GM12878 (cell line): Measurements from ENCODE around the gene ENG. TPM values are rescaled to one million over a fixed set of nuclear protein-coding genes. Genes with fewer than 3 reads are reported as not detected.

Experiments used
- ATAC-seq: fragments of 200-7000 bp; cut with Tn5 transposase; 3 replicates; pipeline ENCODE4 v1.9.1; 2020; ENCODE audit warnings: mild to moderate bottlenecking, moderate library complexity
- BruUV-seq: library from RNA; stranded (reverse); fragments of 400-500 nt; replicated peaks from 2 replicates; lab custom pipeline; 2021; lab: Mats Ljungman, UMichigan
- CTCF ChIA-PET: fragments of 300-600 bp; sonication (Branson Sonifier 250); formaldehyde crosslinking; extraction: SDS; loops from one replicate; lab custom pipeline; 2021; ENCODE audit warnings: inconsistent platforms; lab: Yijun Ruan, JAX
- POLR2A ChIA-PET: fragments of 350-600 bp; formaldehyde crosslinking; extraction: SDS; loops from one replicate; lab custom pipeline; 2021; ENCODE audit warnings: inconsistent platforms; lab: Charles Lee
- RAD21 ChIA-PET: fragments of 300-600 bp; sonication (Branson Sonifier 250); formaldehyde crosslinking; loops from one replicate; lab custom pipeline; 2023; ENCODE audit warnings: antibody characterized with exemption; ENCODE audit not compliant: unreplicated experiment; lab: Charles Lee
- SMC1A ChIA-PET: fragments of 300-600 bp; sonication (Branson Sonifier 250); formaldehyde crosslinking; loops from one replicate; lab custom pipeline; 2023; ENCODE audit not compliant: unreplicated experiment, uncharacterized antibody; lab: Charles Lee
- DNase-seq: peaks from one replicate; pipeline ENCODE4 v3.0.0-alpha.2; 2011; ENCODE audit warnings: low read depth, low spot score
- FAIRE-seq: peaks from 3 replicates; lab custom pipeline; 2011; peaks lifted over from hg19 to GRCh38; lab: Jason Lieb, UNC
- H2AFZ ChIP-seq: 2 replicates; pipeline ENCODE4 v1.6.0; 2011; ENCODE audit warnings: low read depth, low read length, control low read depth; ENCODE audit not compliant: control insufficient read depth
- H3K27ac ChIP-seq: 2 replicates; pipeline ENCODE4 v1.5.1; 2011; ENCODE audit warnings: control low read depth; ENCODE audit not compliant: control insufficient read depth, insufficient read depth
- H3K27me3 ChIP-seq, 2 experiments: replicated peaks in 1 of 2; 2 replicates each; pipeline versions ENCODE4 v1.6.0 to v1.6.1; 2011; ENCODE audit warnings: low read length in 1 of 2; ENCODE audit not compliant: control insufficient read depth in 2 of 2, insufficient read depth in 2 of 2
- H3K36me3 ChIP-seq, 2 experiments: 2 replicates each; pipeline ENCODE4 v1.5.1; 2011; ENCODE audit warnings: low read length in 1 of 2; ENCODE audit not compliant: control insufficient read depth in 2 of 2, insufficient read depth in 2 of 2
- H3K4me1 ChIP-seq: 2 replicates; pipeline ENCODE4 v1.6.1; 2011; ENCODE audit warnings: mild to moderate bottlenecking, low read length, moderate library complexity, mixed read lengths; ENCODE audit not compliant: control insufficient read depth, insufficient read depth
- H3K4me2 ChIP-seq: 2 replicates; pipeline ENCODE4 v1.6.0; 2011; ENCODE audit warnings: control low read depth; ENCODE audit not compliant: control insufficient read depth, insufficient read depth
- H3K4me3 ChIP-seq: fragments of 200-600 bp; sonication (generic); 2 replicates; pipeline ENCODE4 v1.5.1; 2016
- H3K79me2 ChIP-seq: 2 replicates; pipeline ENCODE4 v1.6.0; 2011; ENCODE audit warnings: low read length; ENCODE audit not compliant: control insufficient read depth, insufficient read depth
- H3K9ac ChIP-seq: 2 replicates; pipeline ENCODE4 v1.8.0; 2011; ENCODE audit warnings: low read length, control low read depth, mixed read lengths; ENCODE audit not compliant: control insufficient read depth, insufficient read depth
- H3K9me3 ChIP-seq: replicated peaks from 3 replicates; pipeline ENCODE4 v1.5.1; 2011; ENCODE audit warnings: mild to moderate bottlenecking, low read length; ENCODE audit not compliant: control insufficient read depth, insufficient read depth
- H4K20me1 ChIP-seq: 2 replicates; pipeline ENCODE4 v1.6.0; 2011; ENCODE audit not compliant: control insufficient read depth, insufficient read depth
- BMI1 ChIP-seq: fragments of 450-650 bp; IDR thresholded peaks from 2 replicates; pipeline ENCODE4 v1.6.1; 2016; ENCODE audit warnings: mild to moderate bottlenecking, moderate library complexity, borderline replicate concordance
- CBFB ChIP-seq: IDR thresholded peaks from 2 replicates; pipeline ENCODE4 v1.6.1; 2016; ENCODE audit warnings: antibody characterized with exemption, low read depth
- CHD1 ChIP-seq: IDR thresholded peaks from 2 replicates; pipeline ENCODE4 v1.6.1; 2012; ENCODE audit warnings: low read depth, low read length, improper control_type of control experiment
- EED ChIP-seq: sonication (generic); IDR thresholded peaks from 2 replicates; pipeline ENCODE4 v1.6.1; 2016; ENCODE audit warnings: antibody characterized with exemption, low read depth
- FOXM1 ChIP-seq: IDR thresholded peaks from 2 replicates; pipeline ENCODE4 v1.6.1; 2012; ENCODE audit warnings: low read depth, mild to moderate bottlenecking, inconsistent platforms, low read length, moderate library complexity
- GATAD2B ChIP-seq: fragments of 450-650 bp; conservative IDR thresholded peaks from 2 replicates; pipeline ENCODE4 v1.6.1; 2017; ENCODE audit warnings: low read depth, mild to moderate bottlenecking, moderate library complexity
- HCFC1 ChIP-seq: fragments of 150-350 bp; IDR thresholded peaks from 2 replicates; pipeline ENCODE4 v1.6.1; 2014; ENCODE audit warnings: low read length
- KLF5 ChIP-seq: fragments of 450-650 bp; IDR thresholded peaks from 2 replicates; pipeline ENCODE4 v1.6.1; 2014; ENCODE audit warnings: mild to moderate bottlenecking; ENCODE audit not compliant: partially characterized antibody
- SIN3A ChIP-seq: IDR thresholded peaks from 2 replicates; pipeline ENCODE4 v1.6.1; 2012; ENCODE audit warnings: low read depth, low read length, improper control_type of control experiment
- SPI1 ChIP-seq: IDR thresholded peaks from 2 replicates; pipeline ENCODE4 v1.6.1; 2011; ENCODE audit warnings: low read depth, mild to moderate bottlenecking, low read length, moderate library complexity, borderline replicate concordance; ENCODE audit not compliant: insufficient read depth
- YY1 ChIP-seq: IDR thresholded peaks from 2 replicates; pipeline ENCODE4 v1.6.1; 2011; ENCODE audit warnings: low read depth, mild to moderate bottlenecking, low read length
- ZNF207 ChIP-seq: fragments of 450-650 bp; IDR thresholded peaks from 2 replicates; pipeline ENCODE4 v1.6.1; 2014; ENCODE audit warnings: antibody characterized with exemption, mild to moderate bottlenecking, borderline replicate concordance
- ZNF622 ChIP-seq: fragments of 450-650 bp; IDR thresholded peaks from 2 replicates; pipeline ENCODE4 v1.6.1; 2017; ENCODE audit warnings: mild to moderate bottlenecking, inconsistent platforms
- WGBS: methylation state at CpG from one replicate; pipeline ENCODE4 v1.1.6; 2016; ENCODE audit warnings: low lambda C conversion rate; ENCODE audit not compliant: insufficient replicate concordance, insufficient coverage; ENCODE audit errors: missing lambda C conversion rate; 5-methylcytosine and 5-hydroxymethylcytosine counted together
- in situ Hi-C: fragments of 300-500 bp; cut with MboI; formaldehyde crosslinking; loops from 9 replicates; pipeline ENCODE4 v1.14.3; 2018; ENCODE audit warnings: mixed read lengths
- intact Hi-C: fragments of 100-400 bp; cut with micrococcal nuclease; formaldehyde crosslinking; loops from one replicate; pipeline ENCODE4 v1.14.2; 2022; ENCODE audit not compliant: unreplicated experiment
- polyA plus RNA-seq, 11 experiments: library from polyadenylated mRNA; depleted of rRNA in 4 of 11; unstranded in 6 of 11; stranded (reverse) in 5 of 11; fragments of >200 nt; fragmentation: Nextera tagmentation in 4 of 11; fragmentation: Illumina TruSeq in 1 of 11; extraction: Ambion mirVana in 4 of 11; extraction: Trizol in 1 of 11; gene quantifications; 1 replicate in 1 of 11; 2 replicates in 10 of 11; pipeline versions ENCODE4 v1.2.1 to v1.2.3, GENCODE V29; 2011 to 2016; ENCODE audit warnings: inconsistent platforms in 2 of 11, missing spikeins in 2 of 11, low read depth in 1 of 11
- total RNA-seq, 4 experiments: library from RNA; depleted of rRNA in 3 of 4; stranded (reverse); fragments of >200 nt in 3 of 4; fragmentation: Illumina TruSeq in 1 of 4; extraction: Trizol in 1 of 4; gene quantifications; 2 replicates each; pipeline versions ENCODE4 v1.2.1 to v1.2.3, GENCODE V29; 2013 to 2021
- TF ChIP-seq, protein P1 (sequence below): fragments of 450-650 bp; IDR thresholded peaks from 2 replicates; pipeline ENCODE4 v1.6.1; 2016; ENCODE audit warnings: mild to moderate bottlenecking
- TF ChIP-seq, protein P2 (sequence below): IDR thresholded peaks from 2 replicates; pipeline ENCODE4 v1.6.1; 2012; ENCODE audit warnings: improper control_type of control experiment, low read depth, low read length; ENCODE audit not compliant: insufficient replicate concordance
- TF ChIP-seq, protein P3 (sequence below): IDR thresholded peaks from 2 replicates; pipeline ENCODE4 v1.6.1; 2011; ENCODE audit warnings: borderline replicate concordance, low read depth, mild to moderate bottlenecking, moderate library complexity, low read length; ENCODE audit not compliant: insufficient read depth, poor library complexity, severe bottlenecking

Gene ENG
- total and polyA plus RNA-seq, 10 of the 15 experiments (the other 5 are each of a cell fraction or from before 2014, with no cell fraction given), result 0.14 to 10.1 (median 2.0) TPM

DNA sequence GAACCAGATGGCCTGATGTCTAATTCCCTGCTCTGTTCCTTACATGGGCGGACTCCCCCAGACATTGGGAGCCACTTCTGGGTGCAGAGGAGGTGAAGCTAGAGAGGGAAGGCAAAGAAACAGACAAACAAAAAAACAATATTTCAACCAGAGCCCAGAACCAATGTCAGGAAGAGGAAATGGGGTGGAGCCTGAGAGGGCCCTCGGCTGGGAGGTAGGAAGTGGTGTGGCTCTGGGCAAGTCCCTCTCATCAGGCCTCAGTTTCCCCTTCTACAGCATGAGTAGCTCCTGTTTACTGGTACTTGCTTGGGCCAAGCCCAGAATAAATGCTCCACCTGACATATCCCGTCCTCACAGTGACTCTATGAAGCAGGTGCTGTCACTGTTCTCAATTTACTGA lies 87.0 kb downstream of the ENG start:
- intact Hi-C loops (no loop called here), in situ Hi-C loops (no loop called here)
- FAIRE-seq (no peak), DNase-seq (no peak), ATAC-seq (no peak)
- Histone ChIP-seq H3K36me3 (peaks cover 5 to 27% of the 10 kb centered on the region in 2 experiments), H3K4me2 (no peak overlapping the region), H3K9me3 (no peaks in the 10 kb centered on the region), H4K20me1 (peaks cover 5% of the 10 kb centered on the region; the same call in 1 of the 2 replicates), H3K4me3 (no peak overlapping the region), H3K4me1 (peaks cover 24% of the 10 kb centered on the region), H3K79me2 (peaks cover 13% of the 10 kb centered on the region), H3K27me3 (no peaks in the 10 kb centered on the region), H3K9ac (no peak overlapping the region), H3K27ac (no peak overlapping the region), H2AFZ (no peak overlapping the region)
- no TSS peak for BruUV-seq
- SMC1A ChIA-PET, result interaction anchor here (1.2 to 2.0 kb wide), 4 partner anchors 8 to 149 kb away, joined by 4 to 9 read pairs (median 5); partner anchors contain the start of genes SH2D3C and ST6GALNAC4
- 63% methylated on average over 3 of the region's 3 CpGs for WGBS
- CTCF ChIA-PET, result interaction anchor here (0.8 to 9.2 kb wide), 5 partner anchors 9 to 154 kb away, joined by 3 to 75 read pairs (median 4); partner anchors contain the start of genes CDK9 and TOR2A
- RAD21 ChIA-PET, result interaction anchor here (0.7 to 7.6 kb wide), 6 partner anchors 11 to 154 kb away, joined by 3 to 61 read pairs (median 4); partner anchors contain the start of genes CDK9, PTRH1, SH2D3C and TOR2A
- POLR2A ChIA-PET, result interaction anchor here (1.0 to 1.4 kb wide), 3 partner anchors 9 to 138 kb away, joined by 3 to 8 read pairs (median 4); no protein-coding TSS in a partner anchor
- no peak for TF ChIP-seq SIN3A
- no peak for TF ChIP-seq ZNF622
- TF ChIP-seq, protein P1, sequence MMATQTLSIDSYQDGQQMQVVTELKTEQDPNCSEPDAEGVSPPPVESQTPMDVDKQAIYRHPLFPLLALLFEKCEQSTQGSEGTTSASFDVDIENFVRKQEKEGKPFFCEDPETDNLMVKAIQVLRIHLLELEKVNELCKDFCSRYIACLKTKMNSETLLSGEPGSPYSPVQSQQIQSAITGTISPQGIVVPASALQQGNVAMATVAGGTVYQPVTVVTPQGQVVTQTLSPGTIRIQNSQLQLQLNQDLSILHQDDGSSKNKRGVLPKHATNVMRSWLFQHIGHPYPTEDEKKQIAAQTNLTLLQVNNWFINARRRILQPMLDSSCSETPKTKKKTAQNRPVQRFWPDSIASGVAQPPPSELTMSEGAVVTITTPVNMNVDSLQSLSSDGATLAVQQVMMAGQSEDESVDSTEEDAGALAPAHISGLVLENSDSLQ, result no peak
- no peak for TF ChIP-seq EED
- no peak for TF ChIP-seq KLF5
- TF ChIP-seq, protein P2, sequence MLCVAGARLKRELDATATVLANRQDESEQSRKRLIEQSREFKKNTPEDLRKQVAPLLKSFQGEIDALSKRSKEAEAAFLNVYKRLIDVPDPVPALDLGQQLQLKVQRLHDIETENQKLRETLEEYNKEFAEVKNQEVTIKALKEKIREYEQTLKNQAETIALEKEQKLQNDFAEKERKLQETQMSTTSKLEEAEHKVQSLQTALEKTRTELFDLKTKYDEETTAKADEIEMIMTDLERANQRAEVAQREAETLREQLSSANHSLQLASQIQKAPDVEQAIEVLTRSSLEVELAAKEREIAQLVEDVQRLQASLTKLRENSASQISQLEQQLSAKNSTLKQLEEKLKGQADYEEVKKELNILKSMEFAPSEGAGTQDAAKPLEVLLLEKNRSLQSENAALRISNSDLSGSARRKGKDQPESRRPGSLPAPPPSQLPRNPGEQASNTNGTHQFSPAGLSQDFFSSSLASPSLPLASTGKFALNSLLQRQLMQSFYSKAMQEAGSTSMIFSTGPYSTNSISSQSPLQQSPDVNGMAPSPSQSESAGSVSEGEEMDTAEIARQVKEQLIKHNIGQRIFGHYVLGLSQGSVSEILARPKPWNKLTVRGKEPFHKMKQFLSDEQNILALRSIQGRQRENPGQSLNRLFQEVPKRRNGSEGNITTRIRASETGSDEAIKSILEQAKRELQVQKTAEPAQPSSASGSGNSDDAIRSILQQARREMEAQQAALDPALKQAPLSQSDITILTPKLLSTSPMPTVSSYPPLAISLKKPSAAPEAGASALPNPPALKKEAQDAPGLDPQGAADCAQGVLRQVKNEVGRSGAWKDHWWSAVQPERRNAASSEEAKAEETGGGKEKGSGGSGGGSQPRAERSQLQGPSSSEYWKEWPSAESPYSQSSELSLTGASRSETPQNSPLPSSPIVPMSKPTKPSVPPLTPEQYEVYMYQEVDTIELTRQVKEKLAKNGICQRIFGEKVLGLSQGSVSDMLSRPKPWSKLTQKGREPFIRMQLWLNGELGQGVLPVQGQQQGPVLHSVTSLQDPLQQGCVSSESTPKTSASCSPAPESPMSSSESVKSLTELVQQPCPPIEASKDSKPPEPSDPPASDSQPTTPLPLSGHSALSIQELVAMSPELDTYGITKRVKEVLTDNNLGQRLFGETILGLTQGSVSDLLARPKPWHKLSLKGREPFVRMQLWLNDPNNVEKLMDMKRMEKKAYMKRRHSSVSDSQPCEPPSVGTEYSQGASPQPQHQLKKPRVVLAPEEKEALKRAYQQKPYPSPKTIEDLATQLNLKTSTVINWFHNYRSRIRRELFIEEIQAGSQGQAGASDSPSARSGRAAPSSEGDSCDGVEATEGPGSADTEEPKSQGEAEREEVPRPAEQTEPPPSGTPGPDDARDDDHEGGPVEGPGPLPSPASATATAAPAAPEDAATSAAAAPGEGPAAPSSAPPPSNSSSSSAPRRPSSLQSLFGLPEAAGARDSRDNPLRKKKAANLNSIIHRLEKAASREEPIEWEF, result no peak
- TF ChIP-seq CBFB, result no peak
- no peak for TF ChIP-seq HCFC1
- no peak for TF ChIP-seq CHD1
- no peak for TF ChIP-seq YY1
- TF ChIP-seq GATAD2B, result no peak
- TF ChIP-seq, protein P3, sequence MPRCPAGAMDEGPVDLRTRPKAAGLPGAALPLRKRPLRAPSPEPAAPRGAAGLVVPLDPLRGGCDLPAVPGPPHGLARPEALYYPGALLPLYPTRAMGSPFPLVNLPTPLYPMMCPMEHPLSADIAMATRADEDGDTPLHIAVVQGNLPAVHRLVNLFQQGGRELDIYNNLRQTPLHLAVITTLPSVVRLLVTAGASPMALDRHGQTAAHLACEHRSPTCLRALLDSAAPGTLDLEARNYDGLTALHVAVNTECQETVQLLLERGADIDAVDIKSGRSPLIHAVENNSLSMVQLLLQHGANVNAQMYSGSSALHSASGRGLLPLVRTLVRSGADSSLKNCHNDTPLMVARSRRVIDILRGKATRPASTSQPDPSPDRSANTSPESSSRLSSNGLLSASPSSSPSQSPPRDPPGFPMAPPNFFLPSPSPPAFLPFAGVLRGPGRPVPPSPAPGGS, result no peak
- TF ChIP-seq ZNF207, result no peak
- no peak for TF ChIP-seq FOXM1
- no peak for TF ChIP-seq SPI1
- TF ChIP-seq BMI1, result no peak
